Pancreas (tissue), 10 donors: Measurements from ENCODE around the gene MAZ. TPM values are rescaled to one million over a fixed set of nuclear protein-coding genes. Genes with fewer than 3 reads are reported as not detected.

Experiments
- ATAC-seq, 4 donors: fragments of 200-7000 bp; cut with Tn5 transposase; one replicate each; pipeline versions ENCODE4 v1.8.0 to v1.9.1; 2020; ENCODE audit warnings: mild to moderate bottlenecking in 4 of 4, moderate library complexity in 4 of 4
- DNase-seq, 6 donors: peaks; one replicate each; pipeline ENCODE4 v3.0.0-alpha.2; 2020
- FAIRE-seq: peaks from 2 replicates; lab custom pipeline; 2012; peaks lifted over from hg19 to GRCh38; lab: Jason Lieb, UNC
- H3K27ac ChIP-seq, 4 donors: fragments of 200-600 bp; sonication (generic); 1 replicate in 3 of 4; 2 replicates in 1 of 4; pipeline versions ENCODE4 v1.5.0 to v1.8.0; 2020
- H3K27me3 ChIP-seq, 4 donors: fragments of 200-600 bp; one replicate each; pipeline ENCODE4 v1.8.0; 2021
- H3K36me3 ChIP-seq, 3 donors: fragments of 200-600 bp; sonication (generic) in 1 of 3; one replicate each; pipeline versions ENCODE4 v1.5.0 to v1.8.0; 2020 to 2021
- H3K4me1 ChIP-seq, 3 donors: fragments of 200-600 bp; one replicate each; pipeline ENCODE4 v1.8.0; 2021
- H3K4me3 ChIP-seq, 4 donors: fragments of 200-600 bp; sonication (generic) in 2 of 4; one replicate each; pipeline versions ENCODE4 v1.5.0 to v1.8.0; 2020 to 2021
- H3K9me3 ChIP-seq, 4 donors: fragments of 200-600 bp; one replicate each; pipeline ENCODE4 v1.8.0; 2021
- WGBS, 2 donors: extraction: QIAGEN DNeasy Blood & Tissue Kit; methylation state at CpG; one replicate each; pipeline ENCODE4 v1.1.7; 2013; 5-methylcytosine and 5-hydroxymethylcytosine counted together
- intact Hi-C, 3 donors: fragments of 100-400 bp; cut with DNase I; formaldehyde crosslinking; loops; one replicate each; pipeline versions ENCODE4 v1.11.1 to v1.14.2; 2022
- polyA plus RNA-seq, 2 donors: library from polyadenylated mRNA; stranded (reverse); fragments of 200-250 nt; gene quantifications; one replicate each; pipeline ENCODE4 v1.2.3, GENCODE V29; 2013
- total RNA-seq, 6 donors: library from RNA; stranded (reverse); fragmentation: NEBNext Ultra II Directional in 4 of 6; extraction: Animal tissue kit (Norgen Biotek cat#: 25700) in 4 of 6; gene quantifications; one replicate each; pipeline versions ENCODE4 v1.2.1 to v1.2.4, GENCODE V29; 2021 to 2023
- TF ChIP-seq, protein P1 (sequence below), 4 donors: fragments of 200-600 bp; sonication (generic) in 3 of 4; IDR thresholded peaks; one replicate each; pipeline versions ENCODE4 v1.5.0 to v1.8.0; 2021; ENCODE audit warnings: antibody characterized with exemption in 4 of 4
- donor health status: healthy with polysubstance abuse.
- donor health status: DM: no; HTN: no; CAD: no; lungs with moderate emphysema.
- donor health status: DM: no; HTN: no; CAD: no.
- donor health status: control.
- donor health status: control.
- donor health status: Bipolar disorder and iron deficiency.
- donor health status: DM: yes; HTN: yes; CAD: no.
- donor health status: DM: no; HTN: no; CAD: no.
- donor health status: DM: no; HTN: no; CAD: no.
- donor health status: DM: yes; HTN: yes; CAD: no.

The MAZ gene
- total and polyA plus RNA-seq, 8 donors: 84.8 to 122 (median 96.2) TPM

DNA sequence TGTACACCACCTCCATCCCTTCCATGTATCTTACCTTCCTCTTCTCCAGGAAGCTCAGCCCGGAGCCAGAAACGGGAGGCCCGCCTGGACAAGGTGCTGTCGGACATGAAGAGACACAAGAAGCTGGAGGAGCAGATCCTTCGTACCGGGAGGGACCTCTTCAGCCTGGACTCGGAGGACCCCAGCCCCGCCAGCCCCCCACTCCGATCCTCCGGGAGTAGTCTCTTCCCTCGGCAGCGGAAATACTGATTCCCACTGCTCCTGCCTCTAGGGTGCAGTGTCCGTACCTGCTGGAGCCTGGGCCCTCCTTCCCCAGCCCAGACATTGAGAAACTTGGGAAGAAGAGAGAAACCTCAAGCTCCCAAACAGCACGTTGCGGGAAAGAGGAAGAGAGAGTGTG is 13.2 kb downstream of the MAZ start:
- DNase-seq (peak in 3 of 6 donors; percentile 44 to 71 (median 44)), ATAC-seq (no peak), FAIRE-seq (no peak)
- peaks cover 0 to 8% (median 0%) of the 10 kb centered on the region in 3 donors for H3K36me3 ChIP-seq
- peak overlapping the region in 1 of 4 donors; percentile 77 for H3K4me3 ChIP-seq
- no peaks in the 10 kb centered on the region for H3K27me3 ChIP-seq
- TF ChIP-seq, protein P1, sequence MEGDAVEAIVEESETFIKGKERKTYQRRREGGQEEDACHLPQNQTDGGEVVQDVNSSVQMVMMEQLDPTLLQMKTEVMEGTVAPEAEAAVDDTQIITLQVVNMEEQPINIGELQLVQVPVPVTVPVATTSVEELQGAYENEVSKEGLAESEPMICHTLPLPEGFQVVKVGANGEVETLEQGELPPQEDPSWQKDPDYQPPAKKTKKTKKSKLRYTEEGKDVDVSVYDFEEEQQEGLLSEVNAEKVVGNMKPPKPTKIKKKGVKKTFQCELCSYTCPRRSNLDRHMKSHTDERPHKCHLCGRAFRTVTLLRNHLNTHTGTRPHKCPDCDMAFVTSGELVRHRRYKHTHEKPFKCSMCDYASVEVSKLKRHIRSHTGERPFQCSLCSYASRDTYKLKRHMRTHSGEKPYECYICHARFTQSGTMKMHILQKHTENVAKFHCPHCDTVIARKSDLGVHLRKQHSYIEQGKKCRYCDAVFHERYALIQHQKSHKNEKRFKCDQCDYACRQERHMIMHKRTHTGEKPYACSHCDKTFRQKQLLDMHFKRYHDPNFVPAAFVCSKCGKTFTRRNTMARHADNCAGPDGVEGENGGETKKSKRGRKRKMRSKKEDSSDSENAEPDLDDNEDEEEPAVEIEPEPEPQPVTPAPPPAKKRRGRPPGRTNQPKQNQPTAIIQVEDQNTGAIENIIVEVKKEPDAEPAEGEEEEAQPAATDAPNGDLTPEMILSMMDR (IDR thresholded peaks at IDR 0.05): no peak
- 50% methylated on average over 15 of the region's 15 CpGs for WGBS, 2 donors
- H3K9me3 ChIP-seq: no peaks in the 10 kb centered on the region
- peak overlapping the region in 2 of 4 donors; percentile 92 to 93 for H3K27ac ChIP-seq
- intact Hi-C loops: no loop called here
- peaks cover 28 to 59% (median 43%) of the 10 kb centered on the region in 3 donors for H3K4me1 ChIP-seq

DNA sequence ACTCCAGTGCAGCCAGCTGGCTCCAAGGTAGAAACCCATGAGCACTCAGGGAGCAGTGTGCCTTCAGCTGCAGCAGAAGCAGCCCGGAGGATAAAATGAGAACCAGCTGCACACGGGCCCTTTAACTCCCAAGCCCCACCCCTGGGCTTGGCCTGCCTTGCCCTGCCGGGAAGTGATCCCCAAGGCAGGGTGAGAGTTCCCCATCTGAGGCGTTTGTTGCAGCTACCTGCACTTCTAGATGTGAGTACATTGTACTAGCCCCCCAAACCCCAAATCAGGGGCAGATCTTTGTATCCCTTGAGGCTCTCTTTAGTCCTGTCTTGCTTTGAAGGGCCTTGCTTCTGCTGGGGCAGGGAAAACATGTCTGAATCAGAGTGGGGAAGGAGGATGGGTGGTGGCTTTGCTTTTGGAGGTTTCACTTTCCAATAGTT is 14.0 kb downstream of the MAZ start, which contains the start of gene MVP:
TSS of gene MVP (plus strand) at position 192 of the 431 bp plus-strand sequence. CDS start 10,088 bp downstream, outside the sequence.
- H3K4me3 ChIP-seq: peak within 1 kb of the TSS; percentile 48 to 77 (median 54)
- H3K36me3 ChIP-seq: peaks cover 0 to 8% (median 0%) of the 10 kb centered on the region in 3 donors
- no peaks in the 10 kb centered on the region for H3K9me3 ChIP-seq
- TF ChIP-seq, protein P1 (IDR thresholded peaks at IDR 0.05): no peak
- intact Hi-C loops: no loop called here
- WGBS, 2 donors: 0% methylated on average over 4 of the region's 4 CpGs
- peaks cover 36 to 66% (median 50%) of the 10 kb centered on the region in 3 donors for H3K4me1 ChIP-seq
- DNase-seq: peak; percentile 76 to 87 (median 80)
- ATAC-seq: peak; percentile 45 to 67 (median 60)
- H3K27ac ChIP-seq: peak within 1 kb of the TSS; percentile 63 to 93 (median 87)
- H3K27me3 ChIP-seq: no peaks in the 10 kb centered on the region
- FAIRE-seq: no peak

DNA sequence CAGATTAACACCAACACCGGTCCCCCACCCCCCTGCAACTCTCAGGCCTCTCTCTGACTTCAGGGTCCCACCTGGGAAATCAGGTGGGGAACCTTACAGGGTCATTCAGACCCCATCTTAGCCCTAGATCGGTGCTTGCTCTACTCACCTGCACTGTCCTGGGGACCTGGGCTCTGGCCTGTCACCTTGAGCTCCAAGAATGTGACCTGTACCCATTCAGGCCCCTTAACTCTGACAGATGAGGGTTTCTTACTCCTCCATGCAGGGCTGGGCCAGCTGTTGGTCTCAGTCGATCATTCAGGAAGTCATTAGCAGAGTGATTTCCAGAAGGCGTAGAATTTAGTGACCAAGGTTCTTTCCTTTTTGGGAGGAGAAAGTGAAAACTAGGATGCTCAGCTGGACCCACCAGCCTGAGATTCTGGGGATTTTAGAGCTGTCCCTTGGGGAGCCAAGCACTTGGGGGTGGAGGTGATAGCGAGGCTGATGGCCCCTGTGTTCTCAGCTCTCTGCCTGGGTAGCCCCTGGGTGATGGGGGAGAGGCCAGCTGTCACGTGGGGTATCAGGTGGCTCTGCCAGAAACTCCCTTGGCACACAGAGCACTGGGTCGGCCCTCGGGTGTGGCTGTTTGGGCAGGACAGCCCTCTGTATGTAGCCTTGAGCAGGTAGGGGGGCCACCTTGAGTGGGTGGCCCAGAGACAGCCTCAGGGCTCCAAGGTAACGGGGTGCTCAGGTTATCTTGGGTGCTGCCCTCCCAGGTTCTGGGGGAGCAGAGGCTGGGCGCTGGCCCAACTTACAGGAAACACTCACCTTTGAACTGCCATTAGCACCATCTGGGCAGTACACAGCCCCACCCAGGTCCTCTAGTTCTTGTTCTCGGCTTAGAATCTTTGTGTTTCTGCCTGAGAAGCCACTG is 14.7 kb downstream of the MAZ start:
- FAIRE-seq (no peak), DNase-seq (peak; percentile 71 to 87 (median 77)), ATAC-seq (peak; percentile 37 to 66 (median 56))
- H3K4me1 ChIP-seq: peaks cover 43 to 73% (median 57%) of the 10 kb centered on the region in 3 donors
- peak overlapping the region; percentile 48 to 77 (median 54) for H3K4me3 ChIP-seq
- 1 to 5% methylated on average over 11 of the region's 11 CpGs for WGBS, 2 donors
- no peaks in the 10 kb centered on the region for H3K9me3 ChIP-seq
- no peaks in the 10 kb centered on the region for H3K27me3 ChIP-seq
- peak overlapping the region; percentile 63 to 93 (median 87) for H3K27ac ChIP-seq
- intact Hi-C loops: no loop called here
- peaks cover 0 to 8% (median 0%) of the 10 kb centered on the region in 3 donors for H3K36me3 ChIP-seq
- TF ChIP-seq, protein P1 (IDR thresholded peaks at IDR 0.05): no peak

DNA sequence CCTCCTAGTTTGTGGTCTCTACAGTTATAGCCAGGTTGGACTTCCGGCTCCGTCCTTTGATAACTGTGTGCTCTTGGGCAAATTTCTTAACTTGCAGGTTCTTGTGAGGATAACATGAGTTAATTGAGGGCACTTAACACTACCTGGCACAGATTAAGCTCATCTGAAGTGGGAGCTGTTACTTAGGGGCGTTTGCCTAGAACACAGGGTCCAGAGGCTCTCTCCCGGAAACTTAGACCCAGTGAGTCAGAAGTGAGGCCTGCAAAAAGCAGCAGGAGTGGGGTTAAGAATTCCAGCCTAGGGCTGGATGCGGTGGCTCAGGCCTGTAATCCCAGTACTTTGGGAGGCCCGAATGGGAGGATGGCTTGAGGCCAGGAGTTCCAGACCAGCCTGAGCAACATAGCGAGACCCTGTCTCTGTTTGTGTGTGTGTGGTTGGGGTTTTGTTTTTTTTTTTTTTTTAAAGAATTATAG is 15.3 kb downstream of the MAZ start:
- DNase-seq: peak in 2 of 6 donors; percentile 41 to 43
- Histone ChIP-seq H3K4me1 (peaks cover 50 to 76% (median 63%) of the 10 kb centered on the region in 3 donors), H3K27me3 (no peaks in the 10 kb centered on the region), H3K27ac (peak overlapping the region; percentile 63 to 93 (median 87)), H3K4me3 (peak overlapping the region; percentile 48 to 77 (median 54)), H3K36me3 (peaks cover 0 to 8% (median 0%) of the 10 kb centered on the region in 3 donors), H3K9me3 (no peaks in the 10 kb centered on the region)
- 19 to 21% methylated on average over 7 of the region's 7 CpGs for WGBS, 2 donors
- TF ChIP-seq, protein P1 (IDR thresholded peaks at IDR 0.05): no peak
- intact Hi-C loops: loop anchor here in 1 of 3 donors (2.0 kb wide), 1 partner anchor 17 kb away; no protein-coding TSS in a partner anchor
- peak in 3 of 4 donors; percentile 2 to 14 (median 3) for ATAC-seq
- no peak for FAIRE-seq
